Naive B cell (primary cell): ENCODE data around the gene HMGN1. TPM values are rescaled to one million over a fixed set of nuclear protein-coding genes. Genes with fewer than 3 reads are reported as not detected.
A peak's percentile ranks its signal among the peaks of the same experiment; 100 is the strongest.

Experiments used
- ATAC-seq, 2 donors: fragments of 150-1000 bp; cut with Tn5 transposase; 2 replicates each; pipeline ENCODE4 v1.10.0; 2021; ENCODE audit warnings: low read depth in 2 of 2, mild to moderate bottlenecking in 2 of 2, moderate library complexity in 2 of 2
- DNase-seq: peaks from one replicate; pipeline ENCODE4 v3.0.0; 2022
- H3K27ac Mint-ChIP-seq, 6 donors: one replicate each; pipeline ENCODE4 v1.8.0; 2020 to 2022; ENCODE audit warnings: mild to moderate bottlenecking in 6 of 6, mixed read lengths in 6 of 6, moderate library complexity in 5 of 6, inconsistent platforms in 2 of 6
- H3K27me3 Mint-ChIP-seq, 3 donors: one replicate each; pipeline ENCODE4 v1.8.0; 2021 to 2022; ENCODE audit warnings: mixed read lengths in 3 of 3, mild to moderate bottlenecking in 1 of 3
- H3K36me3 Mint-ChIP-seq, 2 donors: one replicate each; pipeline ENCODE4 v1.8.0; 2020 to 2022; ENCODE audit warnings: mixed read lengths in 2 of 2, inconsistent platforms in 1 of 2, mild to moderate bottlenecking in 1 of 2
- H3K4me1 Mint-ChIP-seq, 3 donors: one replicate each; pipeline ENCODE4 v1.8.0; 2020 to 2022; ENCODE audit warnings: mixed read lengths in 3 of 3, inconsistent platforms in 1 of 3, mild to moderate bottlenecking in 1 of 3, moderate library complexity in 1 of 3
- H3K4me3 Mint-ChIP-seq, 8 donors: one replicate each; pipeline ENCODE4 v1.8.0; 2020 to 2022; ENCODE audit warnings: mild to moderate bottlenecking in 8 of 8, mixed read lengths in 8 of 8, moderate library complexity in 8 of 8, inconsistent platforms in 2 of 8
- H3K9me3 Mint-ChIP-seq, 7 donors: one replicate each; pipeline ENCODE4 v1.8.0; 2020 to 2022; ENCODE audit warnings: mixed read lengths in 7 of 7, mild to moderate bottlenecking in 5 of 7, inconsistent platforms in 2 of 7, moderate library complexity in 1 of 7
- polyA plus RNA-seq, 6 donors: library from polyadenylated mRNA; unstranded; fragments of 300-500 nt; fragmentation: Illumina TruSeq; gene quantifications; one replicate each; pipeline ENCODE4 v1.2.3, GENCODE V29; 2021; ENCODE audit warnings: low read depth in 6 of 6

Gene HMGN1
- polyA plus RNA-seq, 6 donors from 2014 or later: 259 to 458 (median 306) TPM

GRCh38 chr21:39340687-39341086 lies 8.2 kb downstream of the HMGN1 start:
- H3K36me3 Mint-ChIP-seq: peaks cover 5 to 19% of the 10 kb centered on the region in 2 donors
- ATAC-seq (no peak), DNase-seq (no peak)
- no peak overlapping the region for H3K4me3 Mint-ChIP-seq
- peaks cover 9 to 11% (median 10%) of the 10 kb centered on the region in 3 donors for H3K4me1 Mint-ChIP-seq
- H3K27me3 Mint-ChIP-seq: no peaks in the 10 kb centered on the region
- no peaks in the 10 kb centered on the region for H3K9me3 Mint-ChIP-seq
- H3K27ac Mint-ChIP-seq: peak overlapping the region in 1 of 6 donors; percentile 15

- peaks cover 0 to 2% (median 0%) of the 10 kb centered on the region in 3 donors for H3K4me1 Mint-ChIP-seq
- no peaks in the 10 kb centered on the region for H3K9me3 Mint-ChIP-seq
- H3K27me3 Mint-ChIP-seq: no peaks in the 10 kb centered on the region
- ATAC-seq (no peak), DNase-seq (no peak)
- H3K27ac Mint-ChIP-seq: no peak overlapping the region
- H3K4me3 Mint-ChIP-seq: no peak overlapping the region
- H3K36me3 Mint-ChIP-seq: peaks cover 0 to 9% of the 10 kb centered on the region in 2 donors
Measured at GRCh38 chr21:39339231-39339630, 9.7 kb downstream of the HMGN1 start.

GRCh38 chr21:39336457-39337008 lies 12.4 kb downstream of the HMGN1 start:
- ATAC-seq (no peak), DNase-seq (no peak)
- H3K4me3 Mint-ChIP-seq: no peak overlapping the region
- peak overlapping the region in 1 of 6 donors; percentile 78 for H3K27ac Mint-ChIP-seq
- no peaks in the 10 kb centered on the region for H3K9me3 Mint-ChIP-seq
- H3K27me3 Mint-ChIP-seq: no peaks in the 10 kb centered on the region
- H3K4me1 Mint-ChIP-seq: no peaks in the 10 kb centered on the region
- H3K36me3 Mint-ChIP-seq: no peaks in the 10 kb centered on the region

GRCh38 chr21:39334611-39335010 lies 14.3 kb downstream of the HMGN1 start:
- H3K9me3 Mint-ChIP-seq: no peaks in the 10 kb centered on the region

GRCh38 chr21:39332175-39332574 lies 16.7 kb downstream of the HMGN1 start:
- H3K27ac Mint-ChIP-seq: no peak overlapping the region
- DNase-seq (no peak), ATAC-seq (no peak)
- H3K9me3 Mint-ChIP-seq: no peaks in the 10 kb centered on the region
- peaks cover 2 to 9% (median 4%) of the 10 kb centered on the region in 3 donors for H3K4me1 Mint-ChIP-seq
- H3K27me3 Mint-ChIP-seq: peaks cover 0 to 7% (median 0%) of the 10 kb centered on the region in 3 donors
- H3K4me3 Mint-ChIP-seq: no peak overlapping the region
- no peaks in the 10 kb centered on the region for H3K36me3 Mint-ChIP-seq

More at GRCh38 chr21:39334611-39335010, 14.3 kb downstream of the HMGN1 start:
- Mint-ChIP-seq H3K4me1 (peaks cover under 1 to 6% (median 1%) of the 10 kb centered on the region in 3 donors), H3K27me3 (peaks cover 0 to 3% (median 0%) of the 10 kb centered on the region in 3 donors), H3K36me3 (no peaks in the 10 kb centered on the region), H3K27ac (no peak overlapping the region), H3K4me3 (no peak overlapping the region)
- ATAC-seq: no peak
- no peak for DNase-seq

GRCh38 chr21:39330001-39330400 lies 18.9 kb downstream of the HMGN1 start:
- no peak overlapping the region for H3K27ac Mint-ChIP-seq
- peaks cover 2 to 9% (median 4%) of the 10 kb centered on the region in 3 donors for H3K4me1 Mint-ChIP-seq
- no peaks in the 10 kb centered on the region for H3K9me3 Mint-ChIP-seq
- no peak for ATAC-seq
- DNase-seq: no peak
- H3K4me3 Mint-ChIP-seq: no peak overlapping the region
- H3K27me3 Mint-ChIP-seq: peaks cover 0 to 7% (median 0%) of the 10 kb centered on the region in 3 donors
- H3K36me3 Mint-ChIP-seq: peaks cover 0 to 4% of the 10 kb centered on the region in 2 donors

GRCh38 chr21:39327727-39328126 lies 21.2 kb downstream of the HMGN1 start:
- peaks cover 0 to 4% of the 10 kb centered on the region in 2 donors for H3K36me3 Mint-ChIP-seq
- DNase-seq (no peak), ATAC-seq (no peak)
- H3K9me3 Mint-ChIP-seq: no peaks in the 10 kb centered on the region
- peaks cover 2 to 9% (median 4%) of the 10 kb centered on the region in 3 donors for H3K4me1 Mint-ChIP-seq
- no peak overlapping the region for H3K4me3 Mint-ChIP-seq
- peaks cover 0 to 7% (median 0%) of the 10 kb centered on the region in 3 donors for H3K27me3 Mint-ChIP-seq
- no peak overlapping the region for H3K27ac Mint-ChIP-seq

GRCh38 chr21:39326607-39327307 lies 22.1 kb downstream of the HMGN1 start:
- Mint-ChIP-seq H3K4me1 (peaks cover 2 to 9% (median 5%) of the 10 kb centered on the region in 3 donors), H3K4me3 (no peak overlapping the region), H3K27ac (peak overlapping the region in 1 of 6 donors; percentile 73), H3K27me3 (peaks cover 0 to 7% (median 0%) of the 10 kb centered on the region in 3 donors), H3K9me3 (no peaks in the 10 kb centered on the region), H3K36me3 (peaks cover 0 to 4% of the 10 kb centered on the region in 2 donors)
- ATAC-seq (no peak), DNase-seq (no peak)

GRCh38 chr21:39325458-39325857 lies 23.4 kb downstream of the HMGN1 start:
- peaks cover 2 to 13% (median 8%) of the 10 kb centered on the region in 3 donors for H3K4me1 Mint-ChIP-seq
- peaks cover 0 to 7% (median 0%) of the 10 kb centered on the region in 3 donors for H3K27me3 Mint-ChIP-seq
- no peak for ATAC-seq
- H3K9me3 Mint-ChIP-seq: no peaks in the 10 kb centered on the region
- peaks cover 0 to 4% of the 10 kb centered on the region in 2 donors for H3K36me3 Mint-ChIP-seq
- H3K4me3 Mint-ChIP-seq: no peak overlapping the region
- no peak for DNase-seq
- no peak overlapping the region for H3K27ac Mint-ChIP-seq

GRCh38 chr21:39321424-39321823 lies 27.5 kb downstream of the HMGN1 start:
- no peaks in the 10 kb centered on the region for H3K27me3 Mint-ChIP-seq
- H3K9me3 Mint-ChIP-seq: no peaks in the 10 kb centered on the region
- H3K27ac Mint-ChIP-seq: no peak overlapping the region
- ATAC-seq: no peak
- H3K36me3 Mint-ChIP-seq: peaks cover 0 to 2% of the 10 kb centered on the region in 2 donors
- H3K4me1 Mint-ChIP-seq: peaks cover 13 to 39% (median 17%) of the 10 kb centered on the region in 3 donors
- H3K4me3 Mint-ChIP-seq: peak overlapping the region in 1 of 8 donors; percentile 20
- no peak for DNase-seq

- DNase-seq: no peak
- Mint-ChIP-seq H3K36me3 (no peaks in the 10 kb centered on the region), H3K9me3 (no peaks in the 10 kb centered on the region), H3K4me1 (peaks cover 21 to 50% (median 26%) of the 10 kb centered on the region in 3 donors), H3K27me3 (no peaks in the 10 kb centered on the region), H3K27ac (no peak overlapping the region), H3K4me3 (no peak overlapping the region)
- no peak for ATAC-seq
Measured at GRCh38 chr21:39319814-39320332, 29.0 kb downstream of the HMGN1 start.

GRCh38 chr21:39319251-39319756 lies 29.6 kb downstream of the HMGN1 start:
- DNase-seq: no peak
- Mint-ChIP-seq H3K36me3 (no peaks in the 10 kb centered on the region), H3K27ac (peak overlapping the region in 1 of 6 donors; percentile 80), H3K4me1 (peaks cover 25 to 55% (median 29%) of the 10 kb centered on the region in 3 donors), H3K9me3 (peaks cover 0 to 3% (median 0%) of the 10 kb centered on the region in 7 donors), H3K4me3 (peak overlapping the region in 1 of 8 donors; percentile 30), H3K27me3 (peaks cover 0 to 4% (median 0%) of the 10 kb centered on the region in 3 donors)
- ATAC-seq: no peak

GRCh38 chr21:39318091-39318959 lies 30.6 kb downstream of the HMGN1 start:
- H3K36me3 Mint-ChIP-seq: no peaks in the 10 kb centered on the region
- no peak for ATAC-seq
- no peak for DNase-seq
- peaks cover 26 to 63% (median 31%) of the 10 kb centered on the region in 3 donors for H3K4me1 Mint-ChIP-seq
- H3K9me3 Mint-ChIP-seq: peaks cover 0 to 3% (median 0%) of the 10 kb centered on the region in 7 donors
- H3K27me3 Mint-ChIP-seq: peaks cover 0 to 4% (median 0%) of the 10 kb centered on the region in 3 donors
- peak overlapping the region in 5 of 8 donors; percentile 12 to 44 (median 36) for H3K4me3 Mint-ChIP-seq
- peak overlapping the region in 1 of 6 donors; percentile 76 for H3K27ac Mint-ChIP-seq
